Esophagus squamous epithelium (tissue), 4 donors: Measurements from ENCODE around the gene THRSP.

Experiments used
- CTCF ChIP-seq, 6 experiments: fragments of 450-650 bp in 4 of 6; fragments of 200-600 bp in 2 of 6; sonication (generic) in 2 of 6; IDR thresholded peaks; one replicate each; pipeline ENCODE4 v1.5.1; 2016 to 2019; ENCODE audit warnings: antibody characterized with exemption in 6 of 6, mild to moderate bottlenecking in 4 of 6, moderate library complexity in 4 of 6
- POLR2A ChIP-seq, 4 donors: fragments of 450-650 bp; IDR thresholded peaks; one replicate each; pipeline ENCODE4 v1.6.1; 2017; ENCODE audit warnings: antibody characterized with exemption in 4 of 4, mild to moderate bottlenecking in 4 of 4, moderate library complexity in 3 of 4

DNA sequence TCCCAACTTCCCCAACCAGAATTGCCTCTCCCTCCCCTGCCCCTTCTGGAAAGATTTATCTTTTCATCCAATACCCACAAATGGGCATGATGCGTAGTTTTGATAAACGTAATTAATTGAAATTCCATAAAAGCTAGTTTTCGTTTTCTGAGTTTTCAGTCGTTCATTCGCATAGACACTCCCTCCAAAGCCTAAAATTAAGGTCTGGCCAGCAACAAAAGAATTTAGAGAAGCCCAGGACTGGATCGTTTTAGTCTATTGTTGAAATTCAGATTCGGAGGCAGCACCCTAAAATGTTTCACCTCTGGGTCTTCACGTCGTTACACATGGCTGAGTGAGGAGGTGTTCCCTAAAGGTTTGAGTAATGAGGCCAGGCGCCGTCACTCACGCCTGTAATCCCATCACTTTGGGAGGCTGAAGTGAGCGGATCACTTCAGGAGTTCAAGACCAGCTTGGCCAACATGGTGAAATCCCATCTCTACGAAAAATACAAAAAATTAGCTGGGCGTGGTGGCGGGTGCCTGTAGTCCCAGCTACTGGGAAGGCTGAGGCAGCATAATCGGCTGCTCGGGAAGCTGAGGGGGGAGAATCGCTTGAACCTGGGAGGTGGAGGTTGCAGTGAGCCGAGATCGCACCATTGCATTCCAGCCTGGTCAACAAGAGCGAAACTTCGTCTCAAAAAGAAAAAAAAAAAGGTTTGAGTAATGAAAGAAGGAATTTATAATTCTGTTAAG lies 16.6 kb downstream of the THRSP start:
- TF ChIP-seq CTCF (IDR thresholded peaks at IDR 0.05): no peak
- TF ChIP-seq POLR2A (IDR thresholded peaks at IDR 0.05): no peak
